WTC11 (cell line): ENCODE results near the gene SMARCAD1.

Source experiments
- ESRRA ChIP-seq: sonication (generic); formaldehyde crosslinking; IDR thresholded peaks from 2 replicates; pipeline ENCODE4 v1.8.1; 2022; ENCODE audit warnings: mild to moderate bottlenecking, missing genetic modification reagents, borderline replicate concordance
- ETV6 ChIP-seq: sonication (generic); formaldehyde crosslinking; IDR thresholded peaks from 2 replicates; pipeline ENCODE4 v1.8.1; 2022; ENCODE audit warnings: mild to moderate bottlenecking, missing genetic modification reagents
- HMGA2 ChIP-seq: fragments of 250-450 bp; sonication (Bioruptor Pico); IDR thresholded peaks from 2 replicates; pipeline ENCODE4 v1.4.0; 2021; ENCODE audit warnings: mild to moderate bottlenecking, moderate library complexity
- NFATC4 ChIP-seq: fragments of 250-450 bp; sonication (Bioruptor Pico); IDR thresholded peaks from 2 replicates; pipeline ENCODE4 v1.9.0; 2021; ENCODE audit warnings: mild to moderate bottlenecking
- SP1 ChIP-seq: sonication (generic); formaldehyde crosslinking; conservative IDR thresholded peaks from 2 replicates; pipeline ENCODE4 v1.8.1; 2022; ENCODE audit warnings: missing genetic modification reagents
- TEAD4 ChIP-seq: sonication (generic); formaldehyde crosslinking; IDR thresholded peaks from 2 replicates; pipeline ENCODE4 v1.8.0; 2022; ENCODE audit warnings: mild to moderate bottlenecking, missing genetic modification reagents
- USF1 ChIP-seq: sonication (generic); formaldehyde crosslinking; IDR thresholded peaks from 2 replicates; pipeline ENCODE4 v1.8.0; 2022; ENCODE audit warnings: mild to moderate bottlenecking, missing genetic modification reagents
- USF2 ChIP-seq: sonication (generic); formaldehyde crosslinking; IDR thresholded peaks from 2 replicates; pipeline ENCODE4 v1.8.1; 2023; ENCODE audit warnings: mild to moderate bottlenecking, missing genetic modification reagents, moderate library complexity
- ZNF121 ChIP-seq: sonication (generic); formaldehyde crosslinking; IDR thresholded peaks from 2 replicates; pipeline ENCODE4 v1.8.0; 2023; ENCODE audit warnings: missing genetic modification reagents
- ZNF396 ChIP-seq: fragments of 250-450 bp; sonication (Bioruptor Pico); IDR thresholded peaks from 2 replicates; pipeline ENCODE4 v1.8.0; 2021; ENCODE audit warnings: mild to moderate bottlenecking, moderate library complexity, borderline replicate concordance
- TF ChIP-seq, protein P1 (sequence below): fragments of 200-600 bp; IDR thresholded peaks from 2 replicates; pipeline ENCODE4 v1.8.0; 2022; ENCODE audit warnings: antibody characterized with exemption
- TF ChIP-seq, protein P2 (sequence below): sonication (generic); formaldehyde crosslinking; IDR thresholded peaks from 2 replicates; pipeline ENCODE4 v1.8.0; 2022; ENCODE audit warnings: mild to moderate bottlenecking, missing genetic modification reagents
- TF ChIP-seq, protein P3 (sequence below): sonication (generic); formaldehyde crosslinking; IDR thresholded peaks from 2 replicates; pipeline ENCODE4 v1.8.1; 2022; ENCODE audit warnings: mild to moderate bottlenecking, missing genetic modification reagents, moderate library complexity, borderline replicate concordance
- TF ChIP-seq, protein P4 (sequence below): sonication (generic); formaldehyde crosslinking; IDR thresholded peaks from 2 replicates; pipeline ENCODE4 v1.8.1; 2023; ENCODE audit warnings: mild to moderate bottlenecking, missing genetic modification reagents, borderline replicate concordance

GRCh38 chr4:94306713-94307112 is 99.0 kb downstream of the SMARCAD1 start:
- TF ChIP-seq ZNF121 (CRISPR knock-in tag) (no peak), SP1 (CRISPR knock-in tag) (no peak), HMGA2 (no peak), TEAD4 (CRISPR knock-in tag) (no peak), NFATC4 (CRISPR knock-in tag) (no peak), ETV6 (CRISPR knock-in tag) (no peak), USF2 (CRISPR knock-in tag) (no peak), ESRRA (CRISPR knock-in tag) (no peak), USF1 (CRISPR knock-in tag) (no peak), ZNF396 (CRISPR knock-in tag) (no peak)
- TF ChIP-seq, protein P1, sequence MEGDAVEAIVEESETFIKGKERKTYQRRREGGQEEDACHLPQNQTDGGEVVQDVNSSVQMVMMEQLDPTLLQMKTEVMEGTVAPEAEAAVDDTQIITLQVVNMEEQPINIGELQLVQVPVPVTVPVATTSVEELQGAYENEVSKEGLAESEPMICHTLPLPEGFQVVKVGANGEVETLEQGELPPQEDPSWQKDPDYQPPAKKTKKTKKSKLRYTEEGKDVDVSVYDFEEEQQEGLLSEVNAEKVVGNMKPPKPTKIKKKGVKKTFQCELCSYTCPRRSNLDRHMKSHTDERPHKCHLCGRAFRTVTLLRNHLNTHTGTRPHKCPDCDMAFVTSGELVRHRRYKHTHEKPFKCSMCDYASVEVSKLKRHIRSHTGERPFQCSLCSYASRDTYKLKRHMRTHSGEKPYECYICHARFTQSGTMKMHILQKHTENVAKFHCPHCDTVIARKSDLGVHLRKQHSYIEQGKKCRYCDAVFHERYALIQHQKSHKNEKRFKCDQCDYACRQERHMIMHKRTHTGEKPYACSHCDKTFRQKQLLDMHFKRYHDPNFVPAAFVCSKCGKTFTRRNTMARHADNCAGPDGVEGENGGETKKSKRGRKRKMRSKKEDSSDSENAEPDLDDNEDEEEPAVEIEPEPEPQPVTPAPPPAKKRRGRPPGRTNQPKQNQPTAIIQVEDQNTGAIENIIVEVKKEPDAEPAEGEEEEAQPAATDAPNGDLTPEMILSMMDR, result no peak
- TF ChIP-seq, protein P2, sequence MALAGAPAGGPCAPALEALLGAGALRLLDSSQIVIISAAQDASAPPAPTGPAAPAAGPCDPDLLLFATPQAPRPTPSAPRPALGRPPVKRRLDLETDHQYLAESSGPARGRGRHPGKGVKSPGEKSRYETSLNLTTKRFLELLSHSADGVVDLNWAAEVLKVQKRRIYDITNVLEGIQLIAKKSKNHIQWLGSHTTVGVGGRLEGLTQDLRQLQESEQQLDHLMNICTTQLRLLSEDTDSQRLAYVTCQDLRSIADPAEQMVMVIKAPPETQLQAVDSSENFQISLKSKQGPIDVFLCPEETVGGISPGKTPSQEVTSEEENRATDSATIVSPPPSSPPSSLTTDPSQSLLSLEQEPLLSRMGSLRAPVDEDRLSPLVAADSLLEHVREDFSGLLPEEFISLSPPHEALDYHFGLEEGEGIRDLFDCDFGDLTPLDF (CRISPR knock-in tag), result no peak
- TF ChIP-seq, protein P3, sequence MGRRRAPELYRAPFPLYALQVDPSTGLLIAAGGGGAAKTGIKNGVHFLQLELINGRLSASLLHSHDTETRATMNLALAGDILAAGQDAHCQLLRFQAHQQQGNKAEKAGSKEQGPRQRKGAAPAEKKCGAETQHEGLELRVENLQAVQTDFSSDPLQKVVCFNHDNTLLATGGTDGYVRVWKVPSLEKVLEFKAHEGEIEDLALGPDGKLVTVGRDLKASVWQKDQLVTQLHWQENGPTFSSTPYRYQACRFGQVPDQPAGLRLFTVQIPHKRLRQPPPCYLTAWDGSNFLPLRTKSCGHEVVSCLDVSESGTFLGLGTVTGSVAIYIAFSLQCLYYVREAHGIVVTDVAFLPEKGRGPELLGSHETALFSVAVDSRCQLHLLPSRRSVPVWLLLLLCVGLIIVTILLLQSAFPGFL, result no peak
- TF ChIP-seq, protein P4, sequence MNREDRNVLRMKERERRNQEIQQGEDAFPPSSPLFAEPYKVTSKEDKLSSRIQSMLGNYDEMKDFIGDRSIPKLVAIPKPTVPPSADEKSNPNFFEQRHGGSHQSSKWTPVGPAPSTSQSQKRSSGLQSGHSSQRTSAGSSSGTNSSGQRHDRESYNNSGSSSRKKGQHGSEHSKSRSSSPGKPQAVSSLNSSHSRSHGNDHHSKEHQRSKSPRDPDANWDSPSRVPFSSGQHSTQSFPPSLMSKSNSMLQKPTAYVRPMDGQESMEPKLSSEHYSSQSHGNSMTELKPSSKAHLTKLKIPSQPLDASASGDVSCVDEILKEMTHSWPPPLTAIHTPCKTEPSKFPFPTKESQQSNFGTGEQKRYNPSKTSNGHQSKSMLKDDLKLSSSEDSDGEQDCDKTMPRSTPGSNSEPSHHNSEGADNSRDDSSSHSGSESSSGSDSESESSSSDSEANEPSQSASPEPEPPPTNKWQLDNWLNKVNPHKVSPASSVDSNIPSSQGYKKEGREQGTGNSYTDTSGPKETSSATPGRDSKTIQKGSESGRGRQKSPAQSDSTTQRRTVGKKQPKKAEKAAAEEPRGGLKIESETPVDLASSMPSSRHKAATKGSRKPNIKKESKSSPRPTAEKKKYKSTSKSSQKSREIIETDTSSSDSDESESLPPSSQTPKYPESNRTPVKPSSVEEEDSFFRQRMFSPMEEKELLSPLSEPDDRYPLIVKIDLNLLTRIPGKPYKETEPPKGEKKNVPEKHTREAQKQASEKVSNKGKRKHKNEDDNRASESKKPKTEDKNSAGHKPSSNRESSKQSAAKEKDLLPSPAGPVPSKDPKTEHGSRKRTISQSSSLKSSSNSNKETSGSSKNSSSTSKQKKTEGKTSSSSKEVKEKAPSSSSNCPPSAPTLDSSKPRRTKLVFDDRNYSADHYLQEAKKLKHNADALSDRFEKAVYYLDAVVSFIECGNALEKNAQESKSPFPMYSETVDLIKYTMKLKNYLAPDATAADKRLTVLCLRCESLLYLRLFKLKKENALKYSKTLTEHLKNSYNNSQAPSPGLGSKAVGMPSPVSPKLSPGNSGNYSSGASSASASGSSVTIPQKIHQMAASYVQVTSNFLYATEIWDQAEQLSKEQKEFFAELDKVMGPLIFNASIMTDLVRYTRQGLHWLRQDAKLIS, result no peak
